A673 (cell line): ENCODE results near the gene USF2. TPM values are rescaled to one million over a fixed set of nuclear protein-coding genes. Genes with fewer than 3 reads are reported as not detected.
A peak's percentile ranks its signal among the peaks of the same experiment; 100 is the strongest.

Source experiments
- BruUV-seq: library from RNA; stranded (reverse); fragments of 400-500 nt; replicated peaks from 2 replicates; lab custom pipeline; 2021; lab: Mats Ljungman, UMichigan
- CTCF ChIA-PET: fragments of 300-600 bp; sonication (Branson Sonifier 250); formaldehyde crosslinking; loops from one replicate; lab custom pipeline; 2022; ENCODE audit warnings: antibody characterized with exemption; lab: Charles Lee
- POLR2A ChIA-PET: fragments of 300-600 bp; sonication (Branson Sonifier 250); formaldehyde crosslinking; loops from one replicate; lab custom pipeline; 2022; ENCODE audit warnings: antibody characterized with exemption; ENCODE audit not compliant: low non-redundant PET; lab: Charles Lee
- DNase-seq: peaks from one replicate; pipeline ENCODE4 v3.0.0-alpha.2; 2015; ENCODE audit warnings: low spot score
- H3K27ac ChIP-seq: fragments of 200-600 bp; sonication (generic); 2 replicates; pipeline ENCODE4 v1.5.1; 2016; ENCODE audit warnings: mixed run types, low read depth, mild to moderate bottlenecking, mixed read lengths, antibody characterized with exemption, low read length; ENCODE audit not compliant: poor library complexity, severe bottlenecking
- H3K27me3 ChIP-seq: fragments of 200-600 bp; sonication (generic); replicated peaks from 2 replicates; pipeline ENCODE4 v1.6.1; 2017; ENCODE audit warnings: mixed run types, low read depth, mild to moderate bottlenecking, mixed read lengths, antibody characterized with exemption, low read length; ENCODE audit not compliant: insufficient read depth, poor library complexity
- H3K36me3 ChIP-seq: fragments of 200-600 bp; sonication (generic); 2 replicates; pipeline ENCODE4 v1.6.1; 2016; ENCODE audit warnings: mixed run types, mild to moderate bottlenecking, mixed read lengths, antibody characterized with exemption, low read length; ENCODE audit not compliant: insufficient read depth, poor library complexity, severe bottlenecking
- H3K4me1 ChIP-seq: fragments of 200-600 bp; sonication (generic); 2 replicates; pipeline ENCODE4 v1.6.1; 2017; ENCODE audit warnings: mixed run types, mild to moderate bottlenecking, mixed read lengths, antibody characterized with exemption, low read length; ENCODE audit not compliant: insufficient read depth, poor library complexity, severe bottlenecking
- H3K4me3 ChIP-seq: fragments of 200-600 bp; sonication (generic); 2 replicates; pipeline ENCODE4 v1.5.1; 2016; ENCODE audit warnings: low read depth, mixed run types, mild to moderate bottlenecking, mixed read lengths, low read length; ENCODE audit not compliant: poor library complexity, severe bottlenecking
- H3K9me3 ChIP-seq: fragments of 200-600 bp; sonication (generic); 2 replicates; pipeline ENCODE4 v1.6.1; 2016; ENCODE audit warnings: mixed run types, low read depth, mild to moderate bottlenecking, mixed read lengths, antibody characterized with exemption, low read length; ENCODE audit not compliant: poor library complexity, severe bottlenecking
- CTCF ChIP-seq: fragments of 300-800, 200-600 bp; sonication (generic); conservative IDR thresholded peaks from 2 replicates; pipeline ENCODE4 v1.5.1; 2017; ENCODE audit warnings: low read depth, mild to moderate bottlenecking, antibody characterized with exemption, low read length, moderate library complexity, mixed read lengths
- EZH2 ChIP-seq: fragments of 200-600 bp; sonication (generic); IDR thresholded peaks from 2 replicates; pipeline ENCODE4 v1.6.1; 2017; ENCODE audit warnings: borderline replicate concordance, low read depth, mild to moderate bottlenecking, mixed read lengths, antibody characterized with exemption, low read length; ENCODE audit not compliant: poor library complexity, severe bottlenecking
- intact Hi-C: fragments of 100-400 bp; cut with micrococcal nuclease; formaldehyde crosslinking; loops from one replicate; pipeline ENCODE4 v1.10.0; 2022; ENCODE audit not compliant: unreplicated experiment
- total RNA-seq: library from RNA; stranded (reverse); gene quantifications from 2 replicates; pipeline ENCODE4 v1.2.3, GENCODE V29; 2021

USF2 gene
- total RNA-seq, 1 experiment from 2014 or later = 82.0 TPM

- Histone ChIP-seq H3K27me3 (no peaks in the 10 kb centered on the region), H3K4me3 (no peak overlapping the region), H3K4me1 (no peaks in the 10 kb centered on the region), H3K27ac (no peak overlapping the region), H3K36me3 (no peaks in the 10 kb centered on the region), H3K9me3 (no peaks in the 10 kb centered on the region)
- ChIA-PET POLR2A (interaction anchor here (0.6 kb wide), 2 partner anchors 13 to 137 kb away, joined by 3 to 4 read pairs; no protein-coding TSS in a partner anchor), CTCF (no interaction called here)
- DNase-seq = no peak
- TSS peak; percentile 69 for BruUV-seq
- intact Hi-C loops = no loop called here
- TF ChIP-seq CTCF (no peak), EZH2 (no peak)
These were observed 10.6 kb downstream of the USF2 start for GRCh38 chr19:35279374-35279773.

- H3K36me3 ChIP-seq = no peaks in the 10 kb centered on the region
- H3K4me1 ChIP-seq = no peaks in the 10 kb centered on the region
- no peaks in the 10 kb centered on the region for H3K27me3 ChIP-seq
- CTCF ChIA-PET = no interaction called here
- H3K27ac ChIP-seq = no peak overlapping the region
- intact Hi-C loops = no loop called here
- POLR2A ChIA-PET = no interaction called here
- TF ChIP-seq CTCF = no peak
- TF ChIP-seq EZH2 = no peak
- no peak for DNase-seq
- no peaks in the 10 kb centered on the region for H3K9me3 ChIP-seq
- H3K4me3 ChIP-seq = no peak overlapping the region
- no TSS peak for BruUV-seq
These were observed 11.4 kb downstream of the USF2 start for GRCh38 chr19:35279985-35280821.

GRCh38 chr19:35281303-35281702 is 12.5 kb downstream of the USF2 start:
- no peaks in the 10 kb centered on the region for H3K36me3 ChIP-seq
- BruUV-seq = no TSS peak
- DNase-seq = no peak
- POLR2A ChIA-PET = no interaction called here
- no peak overlapping the region for H3K27ac ChIP-seq
- TF ChIP-seq CTCF = no peak
- no peak for TF ChIP-seq EZH2
- no peaks in the 10 kb centered on the region for H3K4me1 ChIP-seq
- CTCF ChIA-PET = interaction anchor here (0.5 kb wide), 1 partner anchor 15 kb away, joined by 3 read pairs; no protein-coding TSS in a partner anchor
- no peaks in the 10 kb centered on the region for H3K9me3 ChIP-seq
- intact Hi-C loops = no loop called here
- no peak overlapping the region for H3K4me3 ChIP-seq
- H3K27me3 ChIP-seq = no peaks in the 10 kb centered on the region
